ENCODE data around the gene CD2BP2.

DNA sequence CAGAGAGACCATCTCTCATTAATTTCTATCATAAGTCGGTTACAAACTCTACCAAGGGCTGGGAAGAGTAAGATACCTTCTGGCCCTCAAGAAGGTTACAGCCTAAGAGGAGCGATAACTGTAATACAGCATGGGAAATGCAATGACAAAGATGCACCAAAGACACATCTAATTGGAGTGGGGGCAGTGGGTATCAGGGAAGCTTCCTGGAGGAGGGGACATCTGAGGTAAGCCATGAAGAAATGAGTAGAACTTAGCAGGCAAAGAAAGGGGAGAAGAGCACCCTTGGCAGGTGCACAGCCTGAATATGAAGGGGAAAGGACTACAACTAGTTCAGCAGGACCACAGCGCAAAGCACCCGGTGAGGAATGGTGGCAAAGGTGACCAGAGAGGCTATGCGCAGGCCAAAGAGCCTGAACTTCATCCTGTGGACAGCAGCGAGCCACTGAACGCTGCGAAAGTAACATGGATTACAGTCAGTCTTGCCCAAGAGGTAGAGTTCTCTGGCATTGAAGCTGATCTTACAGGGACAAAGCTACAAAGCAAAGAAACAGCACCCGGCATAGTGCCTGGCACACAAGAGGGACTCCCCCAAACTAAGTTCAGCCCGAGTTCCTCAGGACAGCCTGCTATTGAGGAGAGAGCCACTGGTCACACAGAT lies 12.4 kb upstream of the CD2BP2 start:
- TF ChIP-seq, protein P1, sequence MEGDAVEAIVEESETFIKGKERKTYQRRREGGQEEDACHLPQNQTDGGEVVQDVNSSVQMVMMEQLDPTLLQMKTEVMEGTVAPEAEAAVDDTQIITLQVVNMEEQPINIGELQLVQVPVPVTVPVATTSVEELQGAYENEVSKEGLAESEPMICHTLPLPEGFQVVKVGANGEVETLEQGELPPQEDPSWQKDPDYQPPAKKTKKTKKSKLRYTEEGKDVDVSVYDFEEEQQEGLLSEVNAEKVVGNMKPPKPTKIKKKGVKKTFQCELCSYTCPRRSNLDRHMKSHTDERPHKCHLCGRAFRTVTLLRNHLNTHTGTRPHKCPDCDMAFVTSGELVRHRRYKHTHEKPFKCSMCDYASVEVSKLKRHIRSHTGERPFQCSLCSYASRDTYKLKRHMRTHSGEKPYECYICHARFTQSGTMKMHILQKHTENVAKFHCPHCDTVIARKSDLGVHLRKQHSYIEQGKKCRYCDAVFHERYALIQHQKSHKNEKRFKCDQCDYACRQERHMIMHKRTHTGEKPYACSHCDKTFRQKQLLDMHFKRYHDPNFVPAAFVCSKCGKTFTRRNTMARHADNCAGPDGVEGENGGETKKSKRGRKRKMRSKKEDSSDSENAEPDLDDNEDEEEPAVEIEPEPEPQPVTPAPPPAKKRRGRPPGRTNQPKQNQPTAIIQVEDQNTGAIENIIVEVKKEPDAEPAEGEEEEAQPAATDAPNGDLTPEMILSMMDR (conservative IDR thresholded peaks at IDR 0.05 in 1 of 2, IDR thresholded peaks at IDR 0.05 in 1 of 2; ENCODE audit: low read depth in 1 of 2, low read length in 2 of 2), result no peak
- no peak for TF ChIP-seq EZH2 (IDR thresholded peaks at IDR 0.05; ENCODE audit: low read length, missing control alignments)
